Heart right ventricle (tissue), 16 donors: ENCODE data around the gene NMT1. TPM values are rescaled to one million over a fixed set of nuclear protein-coding genes. Genes with fewer than 3 reads are reported as not detected.

Source experiments
- ATAC-seq, 8 donors: fragments of 200-7000 bp; cut with Tn5 transposase; one replicate each; pipeline ENCODE4 v1.9.1; 2020; ENCODE audit warnings: mild to moderate bottlenecking in 8 of 8, moderate library complexity in 8 of 8, moderate number of reproducible peaks in 1 of 8
- DNase-seq, 2 donors: peaks; one replicate each; pipeline ENCODE4 v3.0.0-alpha.2; 2020
- H3K27ac ChIP-seq, 10 donors: fragments of 200-600 bp; sonication (generic) in 2 of 10; one replicate each; pipeline versions ENCODE4 v1.5.0 to v1.8.0; 2020 to 2022; ENCODE audit warnings: mild to moderate bottlenecking in 3 of 10
- H3K27me3 ChIP-seq, 7 donors: fragments of 200-600 bp; one replicate each; pipeline ENCODE4 v1.8.0; 2021 to 2022; ENCODE audit warnings: mild to moderate bottlenecking in 2 of 7
- H3K36me3 ChIP-seq, 9 donors: fragments of 200-600 bp; sonication (generic) in 1 of 9; one replicate each; pipeline versions ENCODE4 v1.5.0 to v1.8.0; 2020 to 2022; ENCODE audit warnings: mild to moderate bottlenecking in 2 of 9
- H3K4me1 ChIP-seq, 9 donors: fragments of 200-600 bp; sonication (generic) in 1 of 9; one replicate each; pipeline versions ENCODE4 v1.5.0 to v1.8.0; 2020 to 2022; ENCODE audit warnings: mild to moderate bottlenecking in 4 of 9
- H3K4me3 ChIP-seq, 10 donors: fragments of 200-600 bp; sonication (generic) in 2 of 10; one replicate each; pipeline versions ENCODE4 v1.5.0 to v1.8.0; 2020 to 2022; ENCODE audit warnings: mild to moderate bottlenecking in 7 of 10, moderate library complexity in 2 of 10
- H3K9me3 ChIP-seq, 11 donors: fragments of 200-600 bp in 10 of 11; sonication (generic) in 2 of 11; one replicate each; pipeline versions ENCODE4 v1.5.0 to v1.8.0; 2013 to 2022; ENCODE audit warnings: mild to moderate bottlenecking in 2 of 11, control low read depth in 1 of 11, moderate library complexity in 1 of 11
- WGBS, 2 donors: extraction: QIAGEN DNeasy Blood & Tissue Kit; methylation state at CpG; one replicate each; pipeline ENCODE4 v1.1.7; 2013; ENCODE audit warnings: inconsistent platforms in 1 of 2; 5-methylcytosine and 5-hydroxymethylcytosine counted together
- intact Hi-C, 10 donors: fragments of 100-400 bp; cut with DNase I; formaldehyde crosslinking; loops; one replicate each; pipeline versions ENCODE4 v1.11.1 to v1.14.2; 2022
- polyA plus RNA-seq, 2 donors: library from polyadenylated mRNA; stranded (reverse); fragments of 200-250 nt; gene quantifications; one replicate each; pipeline ENCODE4 v1.2.3, GENCODE V29; 2013
- total RNA-seq, 10 donors: library from RNA; stranded (reverse); fragmentation: NEBNext Ultra II Directional in 3 of 10; extraction: Animal tissue kit (Norgen Biotek cat#: 25700) in 3 of 10; gene quantifications; one replicate each; pipeline versions ENCODE4 v1.2.1 to v1.2.4, GENCODE V29; 2021 to 2023
- TF ChIP-seq, protein P1 (sequence below), 9 donors: fragments of 200-600 bp; sonication (generic) in 2 of 9; IDR thresholded peaks; one replicate each; pipeline versions ENCODE4 v1.5.0 to v1.8.0; 2021 to 2022; ENCODE audit warnings: antibody characterized with exemption in 9 of 9, mild to moderate bottlenecking in 5 of 9, moderate library complexity in 1 of 9
- donor health status: Arrhythmogenic right ventricular cardiomyopathy.
- donor health status: ischemic (EF 13 %, LVEDD 7.1; RV severe dilation, severe dysfunction).
- donor health status: healthy with polysubstance abuse.
- donor health status: DM: no; HTN: yes; CAD: no.
- donor health status: DM: no; HTN: no; CAD: no.
- donor health status: ischemic (EF 25% LVEDD 6.9; RV normal size, moderate dysfunction).
- donor health status: ischemic (EF 25% LVEDD 5.7; RV mildly dilated, moderate dysfunction).
- donor health status: healthy.
- donor health status: DM: yes; HTN: yes; CAD: no.
- donor health status: Ischemic cardiomyopathy.
- donor health status: ischemic (EF 35%, LVEDD 5.7; RV mildly dilated, moderate dysfunction).
- donor health status: nonischemic (EF 11% LVEDD 7.7; RV severe dilation, severe dysfunction).
- donor health status: DM: yes; HTN: yes; CAD: no.
- donor health status: PGD.
- donor health status: ischemic (EF 29% LVEDD 5.4; RV normal size, mild dysfunction).
- donor health status: nonischemic (EF 23%, LVEDD 6.1; RV moderate dilation, normal function).

NMT1 gene
- total and polyA plus RNA-seq, 12 donors = 40.9 to 110 (median 72.6) TPM

DNA sequence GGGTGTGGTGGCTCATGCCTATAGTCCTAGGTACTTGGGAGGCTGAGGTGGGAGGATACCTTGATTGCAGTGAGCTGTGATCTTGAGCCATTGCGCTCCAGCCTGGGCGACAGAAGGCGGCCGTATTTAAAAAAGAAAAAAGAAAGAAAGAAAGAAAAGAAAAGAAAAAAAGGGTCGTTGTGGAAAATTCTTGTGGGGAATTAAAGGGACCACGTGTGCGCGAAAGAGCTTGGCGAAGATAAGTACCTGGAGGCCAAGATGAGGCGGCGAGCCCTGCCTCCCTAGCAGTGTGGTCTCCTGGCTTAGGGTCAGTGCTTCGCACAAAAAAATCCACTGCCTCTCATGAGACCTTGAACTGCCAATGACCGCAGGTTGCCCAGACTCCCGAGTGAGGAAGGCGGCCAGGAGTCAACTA, 728 bp upstream of the NMT1 start:
- DNase-seq = no peak
- peaks cover 19 to 53% (median 46%) of the 10 kb centered on the region in 9 donors for H3K4me1 ChIP-seq

DNA sequence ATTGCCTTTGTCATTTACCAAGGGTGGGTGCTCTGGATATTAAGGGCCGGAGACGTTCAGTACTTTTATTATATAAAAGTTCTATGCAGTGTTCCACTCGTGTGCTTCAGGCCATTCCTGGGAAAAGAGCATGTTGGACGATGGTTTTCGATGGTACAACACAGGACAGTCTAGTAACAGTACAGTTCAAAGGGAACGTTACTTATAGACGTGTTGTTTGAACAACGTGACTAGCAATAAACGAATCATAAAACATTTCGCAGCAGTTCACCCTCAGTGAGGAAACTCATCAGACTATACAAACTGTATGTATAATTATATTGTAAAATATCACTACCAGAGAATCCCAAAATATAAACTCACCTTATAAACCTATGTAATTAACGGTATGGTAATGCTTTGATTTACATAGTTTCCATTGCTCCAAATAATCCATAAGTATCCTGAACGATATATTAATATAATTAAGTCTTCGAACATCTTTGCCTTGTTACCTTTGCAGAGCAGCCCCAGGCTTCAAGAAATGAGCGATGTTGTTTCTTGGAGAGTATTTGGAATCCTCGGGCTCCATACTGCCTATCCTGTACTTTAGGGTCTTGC, 589 bp downstream of the NMT1 start:
- H3K27me3 ChIP-seq = no peaks in the 10 kb centered on the region
- H3K9me3 ChIP-seq = no peaks in the 10 kb centered on the region
- TF ChIP-seq, protein P1, sequence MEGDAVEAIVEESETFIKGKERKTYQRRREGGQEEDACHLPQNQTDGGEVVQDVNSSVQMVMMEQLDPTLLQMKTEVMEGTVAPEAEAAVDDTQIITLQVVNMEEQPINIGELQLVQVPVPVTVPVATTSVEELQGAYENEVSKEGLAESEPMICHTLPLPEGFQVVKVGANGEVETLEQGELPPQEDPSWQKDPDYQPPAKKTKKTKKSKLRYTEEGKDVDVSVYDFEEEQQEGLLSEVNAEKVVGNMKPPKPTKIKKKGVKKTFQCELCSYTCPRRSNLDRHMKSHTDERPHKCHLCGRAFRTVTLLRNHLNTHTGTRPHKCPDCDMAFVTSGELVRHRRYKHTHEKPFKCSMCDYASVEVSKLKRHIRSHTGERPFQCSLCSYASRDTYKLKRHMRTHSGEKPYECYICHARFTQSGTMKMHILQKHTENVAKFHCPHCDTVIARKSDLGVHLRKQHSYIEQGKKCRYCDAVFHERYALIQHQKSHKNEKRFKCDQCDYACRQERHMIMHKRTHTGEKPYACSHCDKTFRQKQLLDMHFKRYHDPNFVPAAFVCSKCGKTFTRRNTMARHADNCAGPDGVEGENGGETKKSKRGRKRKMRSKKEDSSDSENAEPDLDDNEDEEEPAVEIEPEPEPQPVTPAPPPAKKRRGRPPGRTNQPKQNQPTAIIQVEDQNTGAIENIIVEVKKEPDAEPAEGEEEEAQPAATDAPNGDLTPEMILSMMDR (IDR thresholded peaks at IDR 0.05) = no peak
- peaks cover 19 to 66% (median 53%) of the 10 kb centered on the region in 9 donors for H3K4me1 ChIP-seq
- ATAC-seq (no peak), DNase-seq (no peak)
- intact Hi-C loops = loop anchor here in 2 of 10 donors (1.0 to 5.0 kb wide), 2 partner anchors 10 to 71 kb away; partner anchors contain the start of genes DCAKD (in 1 of the 2) and PLCD3 (in 1 of the 2)
- H3K27ac ChIP-seq = peak overlapping the region; percentile 82 to 97 (median 92)
- peak overlapping the region; percentile 56 to 93 (median 70) for H3K4me3 ChIP-seq
- 11 to 14% methylated on average over 15 of the region's 15 CpGs for WGBS, 2 donors
- H3K36me3 ChIP-seq = peaks cover 0 to 17% (median 0%) of the 10 kb centered on the region in 9 donors

More for the DNA sequence above, 728 bp upstream of the NMT1 start:
- Histone ChIP-seq H3K27ac (peak overlapping the region; percentile 53 to 97 (median 92)), H3K9me3 (no peaks in the 10 kb centered on the region), H3K27me3 (no peaks in the 10 kb centered on the region), H3K4me3 (peak overlapping the region; percentile 51 to 93 (median 70)), H3K36me3 (peaks cover 0 to 20% (median 0%) of the 10 kb centered on the region in 9 donors)
- TF ChIP-seq, protein P1 (IDR thresholded peaks at IDR 0.05) = no peak
- ATAC-seq = peak in 6 of 8 donors; percentile 3 to 28 (median 14)
- intact Hi-C loops = loop anchor here in 2 of 10 donors (1.0 to 5.0 kb wide), 2 partner anchors 8 to 72 kb away; partner anchors contain the start of gene PLCD3 (in 1 of the 2)
- 8 to 14% methylated on average over 15 of the region's 15 CpGs for WGBS, 2 donors

DNA sequence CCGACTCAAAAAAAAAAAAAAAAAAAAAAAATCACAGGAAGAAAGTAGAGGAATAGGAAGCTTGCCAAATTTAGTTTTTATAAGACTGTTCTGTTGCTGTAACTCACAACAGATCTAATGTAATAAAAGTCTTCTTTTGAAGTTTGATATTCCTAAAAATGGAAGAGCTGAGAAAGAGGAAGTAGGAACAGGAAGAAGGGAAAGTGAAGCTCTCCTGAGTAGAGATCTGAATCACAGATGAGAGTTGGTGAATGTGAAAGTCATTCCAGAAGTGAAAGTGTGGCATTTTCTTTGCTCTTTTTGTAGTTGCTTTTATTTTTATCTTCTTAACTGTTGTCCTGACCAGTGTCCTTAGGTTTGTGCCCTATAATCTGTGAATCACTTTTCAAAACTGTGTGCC, 2.1 kb downstream of the NMT1 start:
- WGBS, 2 donors = 60 to 73% methylated on average over 1 of the region's 1 CpG
- Histone ChIP-seq H3K9me3 (no peaks in the 10 kb centered on the region), H3K27me3 (no peaks in the 10 kb centered on the region), H3K4me3 (peak overlapping the region in 1 of 10 donors; percentile 83), H3K27ac (peak overlapping the region in 1 of 10 donors; percentile 45), H3K36me3 (peaks cover 0 to 24% (median 7%) of the 10 kb centered on the region in 9 donors), H3K4me1 (peaks cover 19 to 79% (median 58%) of the 10 kb centered on the region in 9 donors)
- TF ChIP-seq, protein P1 (IDR thresholded peaks at IDR 0.05) = no peak
- no peak for ATAC-seq
- DNase-seq = no peak
- intact Hi-C loops = loop anchor here in 1 of 10 donors (5.0 kb wide), 1 partner anchor 69 kb away; the partner anchor contains the start of gene PLCD3

DNA sequence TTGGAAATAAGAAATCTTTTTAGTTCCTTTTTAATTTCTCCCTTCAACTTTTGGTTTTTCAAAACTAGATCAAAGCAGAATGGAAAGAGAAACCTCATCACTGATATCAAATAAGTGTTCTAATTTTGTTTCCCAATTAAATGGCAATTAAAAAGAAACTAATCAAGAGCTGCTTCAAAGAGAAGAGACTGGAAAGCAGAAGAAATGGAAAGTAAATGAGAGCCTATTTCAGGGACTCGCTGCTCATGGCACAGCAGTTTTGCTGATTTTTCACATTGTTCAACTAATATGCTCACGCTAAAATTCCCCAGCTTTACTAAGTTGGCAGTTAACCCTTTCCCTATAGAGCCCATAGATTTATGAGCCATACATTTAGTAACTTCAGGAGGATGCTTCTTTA, 6.5 kb downstream of the NMT1 start:
- WGBS, 2 donors = 83 to 86% methylated on average over 2 of the region's 2 CpGs
- ATAC-seq (no peak), DNase-seq (no peak)
- H3K27me3 ChIP-seq = no peaks in the 10 kb centered on the region
- H3K9me3 ChIP-seq = no peaks in the 10 kb centered on the region
- H3K36me3 ChIP-seq = peaks cover 0 to 54% (median 16%) of the 10 kb centered on the region in 9 donors
- no peak overlapping the region for H3K4me3 ChIP-seq
- intact Hi-C loops = no loop called here
- TF ChIP-seq, protein P1 (IDR thresholded peaks at IDR 0.05) = no peak
- H3K27ac ChIP-seq = peak overlapping the region in 1 of 10 donors; percentile 20
- peaks cover 6 to 70% (median 43%) of the 10 kb centered on the region in 9 donors for H3K4me1 ChIP-seq
